Endothelial cell of umbilical vein (primary cell): ENCODE measurements around the gene PHF12. TPM values are rescaled to one million over a fixed set of nuclear protein-coding genes. Genes with fewer than 3 reads are reported as not detected.

Source experiments
- BruUV-seq: library from RNA; stranded (reverse); fragments of 400-500 nt; replicated peaks from 2 replicates; lab custom pipeline; 2021; lab: Mats Ljungman, UMichigan
- CTCF ChIA-PET: fragments of 300-600, 350-600 bp; sonication (Branson Sonifier 250); formaldehyde crosslinking; loops from one replicate; lab custom pipeline; 2021; ENCODE audit warnings: antibody characterized with exemption, inconsistent platforms; lab: Charles Lee
- POLR2A ChIA-PET: fragments of 300-600, 350-600 bp; sonication (Branson Sonifier 250); formaldehyde crosslinking; loops from one replicate; lab custom pipeline; 2021; ENCODE audit warnings: antibody characterized with exemption, inconsistent platforms; lab: Charles Lee
- DNase-seq: peaks from one replicate; pipeline ENCODE4 v3.0.0-alpha.2; 2011; ENCODE audit warnings: low read depth, low spot score
- FAIRE-seq: peaks from 2 replicates; lab custom pipeline; 2011; peaks lifted over from hg19 to GRCh38; lab: Jason Lieb, UNC
- H2AFZ ChIP-seq: 2 replicates; pipeline ENCODE4 v1.6.0; 2012; ENCODE audit warnings: low read depth, low read length, control low read depth, inconsistent platforms
- H3K27ac ChIP-seq: 2 replicates; pipeline ENCODE4 v1.5.1; 2011; ENCODE audit warnings: low read depth, mild to moderate bottlenecking, control low read depth, low read length, moderate library complexity; ENCODE audit not compliant: insufficient read depth
- H3K27me3 ChIP-seq, 2 experiments: 2 replicates each; pipeline versions ENCODE4 v1.6.0 to v1.6.1; 2011; ENCODE audit warnings: low read length in 2 of 2, mixed read lengths in 1 of 2; ENCODE audit not compliant: control insufficient read depth in 2 of 2, insufficient read depth in 2 of 2
- H3K36me3 ChIP-seq, 2 experiments: 2 replicates in 1 of 2; 3 replicates in 1 of 2; pipeline ENCODE4 v1.5.1; 2011; ENCODE audit warnings: low read length in 2 of 2, mild to moderate bottlenecking in 1 of 2, moderate library complexity in 1 of 2; ENCODE audit not compliant: control insufficient read depth in 2 of 2, insufficient read depth in 2 of 2; ENCODE audit errors: extremely low read depth in 1 of 2
- H3K4me1 ChIP-seq: 3 replicates; pipeline ENCODE4 v1.5.1; 2011; ENCODE audit warnings: mild to moderate bottlenecking, low read length; ENCODE audit not compliant: control insufficient read depth, insufficient read depth; ENCODE audit errors: extremely low read depth
- H3K4me2 ChIP-seq: 2 replicates; pipeline ENCODE4 v1.6.1; 2011; ENCODE audit warnings: low read length, control low read depth, mixed read lengths; ENCODE audit not compliant: insufficient read depth
- H3K4me3 ChIP-seq, 3 experiments: fragments of 200-600 bp in 1 of 3; sonication (generic), shearing (Covaris generic) in 1 of 3; replicated peaks in 1 of 3; 2 replicates each; pipeline ENCODE4 v1.5.1; 2011 to 2016; ENCODE audit warnings: control low read depth in 3 of 3, low read length in 3 of 3, mild to moderate bottlenecking in 2 of 3, inconsistent platforms in 1 of 3, low read depth in 1 of 3, moderate library complexity in 1 of 3; ENCODE audit not compliant: insufficient read depth in 1 of 3
- H3K79me2 ChIP-seq: 2 replicates; pipeline ENCODE4 v1.6.0; 2012; ENCODE audit warnings: low read length, inconsistent platforms; ENCODE audit not compliant: control insufficient read depth, insufficient read depth
- H3K9ac ChIP-seq: replicated peaks from 2 replicates; pipeline ENCODE3; 2011; ENCODE audit warnings: low read length, control low read depth; ENCODE audit not compliant: insufficient read depth; ENCODE audit errors: extremely low read depth
- H3K9me1 ChIP-seq: replicated peaks from 3 replicates; pipeline ENCODE4 v1.6.0; 2011; ENCODE audit warnings: mild to moderate bottlenecking, low read length; ENCODE audit not compliant: control insufficient read depth, insufficient read depth; ENCODE audit errors: extremely low read depth
- H3K9me3 ChIP-seq: replicated peaks from 2 replicates; pipeline ENCODE4 v1.5.1; 2012; ENCODE audit warnings: low read length, inconsistent platforms; ENCODE audit not compliant: control insufficient read depth, insufficient read depth
- H4K20me1 ChIP-seq: replicated peaks from 2 replicates; pipeline ENCODE3; 2011; ENCODE audit warnings: mild to moderate bottlenecking, low read length; ENCODE audit not compliant: control insufficient read depth, insufficient read depth; ENCODE audit errors: extremely low read depth
- CTCF ChIP-seq, 2 donors: IDR thresholded peaks; 1 replicate in 1 of 2; 2 replicates in 1 of 2; pipeline ENCODE4 v1.5.1; 2011; ENCODE audit warnings: low read length in 2 of 2, mild to moderate bottlenecking in 2 of 2, moderate library complexity in 2 of 2, control low read depth in 1 of 2, inconsistent platforms in 1 of 2, low read depth in 1 of 2; ENCODE audit not compliant: insufficient read depth in 1 of 2; ENCODE audit errors: extremely low read depth in 1 of 2
- EZH2 ChIP-seq: IDR thresholded peaks from 2 replicates; pipeline ENCODE4 v1.6.1; 2012; ENCODE audit warnings: borderline replicate concordance, low read depth, mild to moderate bottlenecking, moderate library complexity, low read length, inconsistent platforms; ENCODE audit not compliant: severe bottlenecking
- FOS ChIP-seq: IDR thresholded peaks from 2 replicates; pipeline ENCODE4 v1.6.1; 2011; ENCODE audit warnings: mild to moderate bottlenecking, low read length, moderate library complexity, borderline replicate concordance; ENCODE audit not compliant: insufficient read depth
- GATA2 ChIP-seq: IDR thresholded peaks from 2 replicates; pipeline ENCODE4 v1.7.0; 2011; ENCODE audit warnings: low read depth, mild to moderate bottlenecking, moderate library complexity, mixed read lengths, low read length; ENCODE audit not compliant: insufficient read length, insufficient read depth
- JUN ChIP-seq: IDR thresholded peaks from 2 replicates; pipeline ENCODE4 v1.6.1; 2011; ENCODE audit warnings: borderline replicate concordance, low read depth; ENCODE audit not compliant: insufficient read length, insufficient read depth
- MAX ChIP-seq: IDR thresholded peaks from 2 replicates; pipeline ENCODE4 v1.6.1; 2011; ENCODE audit not compliant: insufficient read depth, insufficient read length
- MYC ChIP-seq: IDR thresholded peaks from one replicate; pipeline ENCODE4 v1.6.1; 2011; ENCODE audit warnings: mild to moderate bottlenecking, low read depth, low read length
- POLR2A ChIP-seq: IDR thresholded peaks from 2 replicates; pipeline ENCODE4 v1.6.1; 2012; ENCODE audit warnings: low read depth, mild to moderate bottlenecking, control low read depth, low read length
- POLR2AphosphoS5 ChIP-seq: IDR thresholded peaks from 2 replicates; pipeline ENCODE4 v1.6.1; 2012; ENCODE audit warnings: low read depth, mild to moderate bottlenecking, control low read depth, low read length, moderate library complexity; ENCODE audit not compliant: insufficient read depth
- dilution Hi-C: fragments of 300-500 bp; cut with MboI; formaldehyde crosslinking; loops from one replicate; pipeline ENCODE4 v1.15.0; 2019; ENCODE audit warnings: low sequenced_read_pairs; ENCODE audit not compliant: extremely low pct_ligation_motif_present
- intact Hi-C: fragments of 100-400 bp; cut with micrococcal nuclease; formaldehyde crosslinking; loops from one replicate; pipeline ENCODE4 v1.10.0; 2022
- polyA plus RNA-seq, 4 experiments: library from polyadenylated mRNA; depleted of rRNA in 3 of 4; stranded (reverse) in 3 of 4; unstranded in 1 of 4; fragments of >200 nt; gene quantifications; 2 replicates each; pipeline versions ENCODE4 v1.2.1 to v1.2.3, GENCODE V29; 2011 to 2012; ENCODE audit warnings: missing spikeins in 1 of 4
- total RNA-seq: library from RNA; stranded (reverse); gene quantifications from 2 replicates; pipeline ENCODE4 v1.2.3, GENCODE V29; 2021

PHF12 gene
- total and polyA plus RNA-seq, 2 donors (not counting 3 experiments of a cell fraction or from before 2014, with no cell fraction given): 26.6 to 44.2 TPM

GRCh38 chr17:28963055-28963611 is 11.8 kb upstream of the PHF12 start:
- Histone ChIP-seq H3K4me2 (no peak overlapping the region), H2AFZ (no peak overlapping the region), H3K4me1 (peaks cover 4% of the 10 kb centered on the region), H4K20me1 (no peaks in the 10 kb centered on the region), H3K27ac (no peak overlapping the region), H3K79me2 (no peaks in the 10 kb centered on the region), H3K36me3 (no peaks in the 10 kb centered on the region), H3K4me3 (no peak overlapping the region), H3K9me1 (no peaks in the 10 kb centered on the region), H3K9ac (no peak overlapping the region), H3K9me3 (no peaks in the 10 kb centered on the region), H3K27me3 (no peaks in the 10 kb centered on the region)
- FAIRE-seq: no peak
- dilution Hi-C loops: no loop called here
- POLR2A ChIA-PET: interaction anchor here (0.5 to 0.7 kb wide), 3 partner anchors 9 to 162 kb away, joined by 4 read pairs; no protein-coding TSS in a partner anchor
- no TSS peak for BruUV-seq
- intact Hi-C loops: no loop called here
- CTCF ChIA-PET: interaction anchor here (1.1 to 10.7 kb wide), 7 partner anchors 9 to 236 kb away, joined by 3 to 1079 read pairs (median 32); partner anchors contain the start of genes NEK8 and TLCD1
- TF ChIP-seq MAX (no peak), FOS (no peak)
- DNase-seq: no peak

DNA sequence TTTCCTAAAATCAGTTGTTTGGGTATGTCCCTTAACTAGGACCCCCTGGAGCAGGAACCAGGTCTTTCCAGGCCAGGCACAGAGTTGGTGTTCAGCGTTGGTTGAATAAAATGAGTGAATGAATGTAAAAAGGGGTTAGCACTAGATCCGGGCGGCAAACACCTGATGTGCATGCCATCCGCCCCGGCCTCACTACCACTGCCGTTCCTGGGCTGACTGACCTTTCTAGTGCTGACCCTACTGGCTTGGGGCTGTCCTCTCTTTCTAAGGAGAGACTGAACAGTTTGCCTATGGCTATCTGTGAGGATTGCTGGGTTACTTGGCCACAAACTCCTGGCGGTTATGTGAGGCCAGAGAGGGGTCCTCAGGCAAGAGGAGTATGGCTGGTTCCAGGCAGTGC is 10.1 kb upstream of the PHF12 start:
- DNase-seq (no peak), FAIRE-seq (no peak)
- Histone ChIP-seq H3K4me2 (no peak overlapping the region), H3K9me3 (no peaks in the 10 kb centered on the region), H3K4me3 (no peak overlapping the region), H2AFZ (no peak overlapping the region), H3K9ac (no peak overlapping the region), H3K27me3 (no peaks in the 10 kb centered on the region), H3K27ac (no peak overlapping the region), H4K20me1 (no peaks in the 10 kb centered on the region), H3K36me3 (no peaks in the 10 kb centered on the region), H3K79me2 (no peaks in the 10 kb centered on the region), H3K9me1 (no peaks in the 10 kb centered on the region), H3K4me1 (peaks cover 4% of the 10 kb centered on the region)
- no TSS peak for BruUV-seq
- POLR2A ChIA-PET: no interaction called here
- TF ChIP-seq MYC (no peak), MAX (no peak), POLR2A (no peak), GATA2 (no peak), JUN (no peak), FOS (no peak), CTCF (IDR thresholded peaks at IDR 0.05; ENCODE audit: extremely low read depth in 1 of 2, insufficient read depth in 1 of 2, low read depth in 1 of 2, low read length in 2 of 2) (no peak), EZH2 (no peak), POLR2AphosphoS5 (no peak)
- CTCF ChIA-PET: interaction anchor here (1.7 to 10.7 kb wide), 3 partner anchors 7 to 163 kb away, joined by 5 to 1079 read pairs (median 59); no protein-coding TSS in a partner anchor
- dilution Hi-C loops (no loop called here), intact Hi-C loops (no loop called here)
